Measurements from ENCODE around the gene MAGI2. TPM values are rescaled to one million over a fixed set of nuclear protein-coding genes. Genes with fewer than 3 reads are reported as not detected.

MAGI2 gene
- total RNA-seq, 2 donors from 2014 or later, result 3.9 to 10.5 TPM

DNA sequence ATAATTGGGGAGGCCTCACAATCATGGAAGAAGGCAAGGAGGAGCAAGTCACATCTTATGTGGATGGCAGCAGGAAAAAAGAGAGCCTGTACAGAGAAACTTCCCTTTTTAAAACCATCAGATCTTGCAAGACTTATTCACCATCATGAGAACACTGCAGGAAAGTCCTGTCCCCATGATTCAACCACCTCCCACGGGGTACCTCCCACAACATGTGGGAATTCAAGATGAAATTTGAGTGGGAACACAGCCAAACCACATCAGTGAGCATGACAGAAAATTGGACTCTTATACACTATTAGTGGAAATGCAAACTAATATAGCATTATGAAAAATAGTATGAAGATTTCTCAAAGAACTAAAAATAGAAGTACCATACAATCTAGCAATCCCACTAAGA is 271.2 kb downstream of the MAGI2 start:
- WGBS, 2 donors, result 36 to 41% methylated on average over 1 of the region's 1 CpG
- DNase-seq, result no peak
- H3K9me3 ChIP-seq, result no peaks in the 10 kb centered on the region
- H3K36me3 ChIP-seq (replicated peaks in 1 of 2; ENCODE audit: insufficient read depth in 1 of 2, low read depth in 2 of 2), result no peaks in the 10 kb centered on the region
- ATAC-seq, result no peak
- no peak overlapping the region for H3K4me3 ChIP-seq
- H3K4me1 ChIP-seq, result no peaks in the 10 kb centered on the region
- intact Hi-C loops (cut with DNase I), result no loop called here
- no peaks in the 10 kb centered on the region for H3K27me3 ChIP-seq
- no peak overlapping the region for H3K27ac ChIP-seq
- no peak for TF ChIP-seq POLR2A (IDR thresholded peaks at IDR 0.05)
- TF ChIP-seq, protein P1, sequence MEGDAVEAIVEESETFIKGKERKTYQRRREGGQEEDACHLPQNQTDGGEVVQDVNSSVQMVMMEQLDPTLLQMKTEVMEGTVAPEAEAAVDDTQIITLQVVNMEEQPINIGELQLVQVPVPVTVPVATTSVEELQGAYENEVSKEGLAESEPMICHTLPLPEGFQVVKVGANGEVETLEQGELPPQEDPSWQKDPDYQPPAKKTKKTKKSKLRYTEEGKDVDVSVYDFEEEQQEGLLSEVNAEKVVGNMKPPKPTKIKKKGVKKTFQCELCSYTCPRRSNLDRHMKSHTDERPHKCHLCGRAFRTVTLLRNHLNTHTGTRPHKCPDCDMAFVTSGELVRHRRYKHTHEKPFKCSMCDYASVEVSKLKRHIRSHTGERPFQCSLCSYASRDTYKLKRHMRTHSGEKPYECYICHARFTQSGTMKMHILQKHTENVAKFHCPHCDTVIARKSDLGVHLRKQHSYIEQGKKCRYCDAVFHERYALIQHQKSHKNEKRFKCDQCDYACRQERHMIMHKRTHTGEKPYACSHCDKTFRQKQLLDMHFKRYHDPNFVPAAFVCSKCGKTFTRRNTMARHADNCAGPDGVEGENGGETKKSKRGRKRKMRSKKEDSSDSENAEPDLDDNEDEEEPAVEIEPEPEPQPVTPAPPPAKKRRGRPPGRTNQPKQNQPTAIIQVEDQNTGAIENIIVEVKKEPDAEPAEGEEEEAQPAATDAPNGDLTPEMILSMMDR (IDR thresholded peaks at IDR 0.05), result no peak

DNA sequence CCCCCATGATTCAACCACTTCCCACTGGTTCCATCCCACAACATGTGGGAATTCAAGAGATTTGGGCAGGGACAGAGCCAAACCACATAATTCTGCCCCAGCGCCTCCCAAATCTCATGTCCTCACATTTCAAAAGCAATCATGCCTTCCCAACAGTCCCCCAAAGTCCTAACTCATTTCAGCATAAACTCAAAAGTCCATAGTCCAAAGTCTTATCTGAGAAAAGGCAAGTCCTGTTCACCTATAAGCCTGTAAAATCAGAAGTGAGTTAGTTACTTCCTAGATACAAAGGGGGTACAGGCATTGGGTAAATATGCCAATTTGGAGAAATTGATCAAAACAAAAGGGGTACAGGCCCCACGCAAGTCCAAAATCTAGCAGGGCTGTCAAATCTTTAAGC is 272.9 kb downstream of the MAGI2 start:
- 43% methylated on average over 2 of the region's 2 CpGs for WGBS, 2 donors
- no peaks in the 10 kb centered on the region for H3K9me3 ChIP-seq
- H3K36me3 ChIP-seq (replicated peaks in 1 of 2; ENCODE audit: insufficient read depth in 1 of 2, low read depth in 2 of 2), result no peaks in the 10 kb centered on the region
- DNase-seq (no peak), ATAC-seq (no peak)
- no peak overlapping the region for H3K27ac ChIP-seq
- TF ChIP-seq, protein P1 (IDR thresholded peaks at IDR 0.05), result no peak
- intact Hi-C loops (cut with DNase I), result no loop called here
- no peaks in the 10 kb centered on the region for H3K4me1 ChIP-seq
- H3K27me3 ChIP-seq, result no peaks in the 10 kb centered on the region
- H3K4me3 ChIP-seq, result no peak overlapping the region

DNA sequence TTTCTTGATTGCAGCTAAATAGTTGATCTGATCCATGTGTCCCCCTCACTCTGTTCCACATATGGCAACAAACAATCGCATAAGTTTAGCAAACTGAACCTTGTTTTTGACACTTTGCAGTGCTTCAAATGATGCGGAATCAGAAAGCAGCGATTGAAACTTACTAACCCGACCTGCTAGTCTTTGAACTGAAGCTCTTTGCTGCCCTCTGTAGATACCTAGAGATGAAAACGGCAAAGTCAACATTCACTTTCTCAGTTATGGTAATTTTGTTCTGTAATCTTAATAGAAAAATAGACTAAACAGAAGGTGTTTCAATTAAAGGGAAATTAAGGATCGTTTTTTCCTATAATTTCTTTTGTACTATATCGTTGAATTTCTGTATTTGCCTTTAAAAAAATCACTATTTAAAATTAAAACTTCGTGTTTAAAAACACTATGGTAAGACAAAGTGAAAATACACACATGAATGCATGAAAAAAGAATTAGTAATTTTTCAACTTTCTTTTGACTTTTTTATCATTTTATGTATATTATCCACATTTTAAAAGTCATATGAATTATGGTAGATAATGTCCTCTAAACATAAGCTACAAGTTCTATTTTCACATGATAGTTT is 276.5 kb downstream of the MAGI2 start:
- Histone ChIP-seq H3K4me1 (no peaks in the 10 kb centered on the region), H3K4me3 (no peak overlapping the region), H3K36me3 (replicated peaks in 1 of 2; ENCODE audit: insufficient read depth in 1 of 2, low read depth in 2 of 2) (no peaks in the 10 kb centered on the region), H3K9me3 (no peaks in the 10 kb centered on the region), H3K27me3 (no peaks in the 10 kb centered on the region), H3K27ac (no peak overlapping the region)
- ATAC-seq (peak; percentile 62), DNase-seq (peak in 1 of 4 donors; percentile 23)
- WGBS, 2 donors, result 7 to 8% methylated on average over 8 of the region's 8 CpGs
- TF ChIP-seq, protein P1 (IDR thresholded peaks at IDR 0.05), result peak; percentile 24 to 60 (median 52)
- no peak for TF ChIP-seq POLR2A (IDR thresholded peaks at IDR 0.05)
- intact Hi-C loops (cut with DNase I), result loop anchor here (10.0 kb wide), 1 partner anchor 672 kb away; no protein-coding TSS in a partner anchor

DNA sequence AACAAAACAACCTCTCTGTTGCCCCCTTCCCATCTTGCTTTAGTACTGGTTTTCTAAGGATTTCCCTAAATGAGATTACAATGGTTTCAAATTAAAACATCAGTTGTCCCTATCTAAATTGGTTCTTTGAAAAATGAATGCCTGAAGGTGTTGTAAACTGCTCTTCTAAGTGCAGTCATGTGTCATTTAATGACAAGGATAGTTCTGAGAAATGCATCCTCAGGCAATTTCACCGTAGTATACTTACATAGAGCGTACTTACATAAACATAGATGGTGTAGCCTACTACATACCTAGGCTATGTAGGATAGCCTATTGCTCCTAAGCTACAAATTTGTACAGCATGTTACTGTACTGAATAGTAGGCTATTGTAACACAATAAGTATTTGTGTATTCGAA is 278.1 kb downstream of the MAGI2 start:
- Histone ChIP-seq H3K4me3 (no peak overlapping the region), H3K27ac (no peak overlapping the region), H3K27me3 (no peaks in the 10 kb centered on the region), H3K36me3 (replicated peaks in 1 of 2; ENCODE audit: insufficient read depth in 1 of 2, low read depth in 2 of 2) (no peaks in the 10 kb centered on the region), H3K9me3 (no peaks in the 10 kb centered on the region), H3K4me1 (no peaks in the 10 kb centered on the region)
- TF ChIP-seq POLR2A (IDR thresholded peaks at IDR 0.05), result no peak
- TF ChIP-seq, protein P1 (IDR thresholded peaks at IDR 0.05), result no peak
- intact Hi-C loops (cut with DNase I), result loop anchor here (10.0 kb wide), 1 partner anchor 671 kb away; no protein-coding TSS in a partner anchor
- DNase-seq, result no peak
- no peak for ATAC-seq
- WGBS, 2 donors, result 66 to 83% methylated on average over 3 of the region's 3 CpGs

DNA sequence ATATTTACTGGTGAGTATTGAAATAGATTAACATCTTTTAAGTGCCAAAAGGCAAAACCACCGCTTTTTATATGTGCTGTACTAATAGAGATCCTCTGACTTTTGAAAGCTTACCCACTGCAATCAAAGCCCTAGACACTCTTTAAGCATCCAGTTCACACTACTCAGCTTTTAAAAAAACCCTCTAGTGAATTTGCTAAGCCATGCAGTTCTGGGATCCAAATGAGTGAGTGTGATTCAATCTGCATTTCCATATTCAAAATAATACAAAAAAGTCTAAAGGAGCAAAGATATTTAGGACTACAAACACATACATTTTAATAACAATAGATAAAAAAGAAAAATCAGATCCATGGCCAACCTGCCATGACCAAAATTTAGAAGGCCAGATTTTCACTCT is 288.2 kb downstream of the MAGI2 start:
- no peaks in the 10 kb centered on the region for H3K9me3 ChIP-seq
- DNase-seq, result no peak
- H3K27me3 ChIP-seq, result no peaks in the 10 kb centered on the region
- ATAC-seq, result no peak
- H3K27ac ChIP-seq, result no peak overlapping the region
- no peaks in the 10 kb centered on the region for H3K36me3 ChIP-seq (replicated peaks in 1 of 2; ENCODE audit: insufficient read depth in 1 of 2, low read depth in 2 of 2)
- no peaks in the 10 kb centered on the region for H3K4me1 ChIP-seq
- H3K4me3 ChIP-seq, result no peak overlapping the region
- TF ChIP-seq, protein P1 (IDR thresholded peaks at IDR 0.05), result no peak
- TF ChIP-seq POLR2A (IDR thresholded peaks at IDR 0.05), result no peak
- intact Hi-C loops (cut with DNase I), result no loop called here
- 86 to 87% methylated on average over 1 of the region's 1 CpG for WGBS, 2 donors

Data from body of pancreas (tissue), 4 donors.